Fibroblast of skin of abdomen (primary cell): ENCODE measurements around the gene COL18A1.

Source experiments
- DNase-seq: peaks from one replicate; pipeline ENCODE4 v3.0.0-alpha.2; 2013

Gene COL18A1

GRCh38 chr21:45481977-45482898 lies 77.3 kb downstream of the COL18A1 start:
- DNase-seq = no peak

- no peak for DNase-seq
Observed at GRCh38 chr21:45482899-45483821, 78.2 kb downstream of the COL18A1 start.

- no peak for DNase-seq
Observed at GRCh38 chr21:45484318-45484717, 79.4 kb downstream of the COL18A1 start.

- DNase-seq = no peak
Observed at GRCh38 chr21:45485686-45486442, 80.9 kb downstream of the COL18A1 start.

GRCh38 chr21:45486443-45487160 lies 81.6 kb downstream of the COL18A1 start:
- no peak for DNase-seq

- no peak for DNase-seq
Observed at GRCh38 chr21:45487161-45487806, 82.3 kb downstream of the COL18A1 start.

GRCh38 chr21:45487891-45488600 lies 83.1 kb downstream of the COL18A1 start:
- peak; percentile 6 for DNase-seq

GRCh38 chr21:45488931-45489721 lies 84.2 kb downstream of the COL18A1 start:
- no peak for DNase-seq

GRCh38 chr21:45489722-45489982 lies 84.7 kb downstream of the COL18A1 start:
- DNase-seq = no peak

- no peak for DNase-seq
Observed at GRCh38 chr21:45490049-45490731, 85.2 kb downstream of the COL18A1 start.

GRCh38 chr21:45491056-45491455 lies 86.1 kb downstream of the COL18A1 start:
- no peak for DNase-seq

GRCh38 chr21:45491623-45492022 lies 86.7 kb downstream of the COL18A1 start:
- DNase-seq = no peak

GRCh38 chr21:45492765-45493164 lies 87.8 kb downstream of the COL18A1 start:
- no peak for DNase-seq

- DNase-seq = no peak
Observed at GRCh38 chr21:45493401-45494001, 88.5 kb downstream of the COL18A1 start.

- DNase-seq = no peak
Observed at GRCh38 chr21:45494135-45494850, 89.3 kb downstream of the COL18A1 start.

- DNase-seq = no peak
Observed at GRCh38 chr21:45494851-45495680, 90.1 kb downstream of the COL18A1 start.
